Measurements from ENCODE around the gene BATF3. TPM values are rescaled to one million over a fixed set of nuclear protein-coding genes. Genes with fewer than 3 reads are reported as not detected.

Gene BATF3
- total RNA-seq, 1 donor from 2014 or later: 2.0 TPM

DNA sequence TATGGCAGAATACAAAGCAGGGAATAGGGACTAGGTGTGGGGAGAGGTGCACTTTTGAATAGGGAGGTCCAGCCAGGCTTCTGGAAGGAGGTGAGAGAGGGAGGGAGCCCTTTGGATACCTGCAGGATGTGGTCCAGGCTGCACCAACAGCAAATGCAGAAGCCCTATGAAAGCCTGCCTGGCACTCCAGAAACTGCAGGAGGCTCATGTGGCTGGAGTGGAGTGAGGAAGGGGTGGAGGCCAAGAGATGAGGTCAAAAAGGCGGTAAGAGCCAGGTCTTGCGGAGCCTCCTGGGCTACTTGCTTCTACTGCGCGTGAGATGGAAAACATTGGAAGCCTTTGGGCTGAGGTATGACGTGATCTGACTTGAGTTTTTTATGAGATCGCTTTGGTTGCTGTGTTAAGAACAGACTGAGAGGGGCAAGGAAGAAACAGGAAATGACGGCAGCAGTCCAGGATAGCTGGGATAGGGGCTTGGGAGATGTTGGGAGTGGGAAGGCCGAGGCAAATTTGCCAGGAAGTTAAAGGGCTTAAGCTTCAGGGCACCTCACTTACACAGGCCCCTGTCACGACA, 4.4 kb upstream of the BATF3 start:
- DNase-seq (ENCODE audit: low read depth in 2 of 2): no peak

DNA sequence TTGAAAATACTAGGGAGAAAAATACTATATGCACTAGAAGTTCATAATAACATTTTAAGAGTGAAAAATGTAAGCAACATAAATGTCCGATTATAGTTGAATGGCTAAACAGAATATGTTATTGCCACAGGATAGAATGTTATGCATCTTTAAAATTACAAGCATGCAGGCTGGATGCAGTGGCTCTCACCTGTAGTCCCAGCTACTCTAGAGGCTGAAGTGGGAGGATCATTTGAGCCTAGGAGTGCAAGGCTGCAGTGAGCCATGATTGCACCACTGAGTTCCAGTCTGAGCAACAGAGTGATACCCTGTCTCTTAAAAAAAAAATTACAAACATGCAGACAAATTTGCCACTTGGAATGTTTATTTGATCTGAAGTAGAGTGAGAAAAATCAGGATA, 3.0 kb upstream of the BATF3 start:
- DNase-seq (ENCODE audit: low read depth in 2 of 2): no peak

DNA sequence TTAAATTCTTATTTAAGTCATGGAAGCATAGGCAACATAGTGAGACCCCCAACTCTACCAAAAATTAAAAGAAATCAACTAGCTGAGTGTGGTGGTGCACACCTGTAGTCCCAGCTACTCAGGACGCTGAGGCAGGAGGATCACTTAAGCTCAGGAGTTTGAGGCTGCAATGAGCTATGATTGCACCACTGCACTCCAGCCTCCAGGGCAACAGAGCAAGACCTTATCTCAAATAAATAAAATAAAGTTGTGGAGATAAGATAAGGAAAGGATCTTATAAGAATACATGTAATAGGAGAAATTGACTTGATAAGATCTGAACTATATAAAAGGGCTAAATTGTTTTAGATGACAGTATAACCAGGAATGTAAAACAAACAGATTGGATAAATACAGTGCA, 2.3 kb upstream of the BATF3 start:
- no peak for DNase-seq (ENCODE audit: low read depth in 2 of 2)

DNA sequence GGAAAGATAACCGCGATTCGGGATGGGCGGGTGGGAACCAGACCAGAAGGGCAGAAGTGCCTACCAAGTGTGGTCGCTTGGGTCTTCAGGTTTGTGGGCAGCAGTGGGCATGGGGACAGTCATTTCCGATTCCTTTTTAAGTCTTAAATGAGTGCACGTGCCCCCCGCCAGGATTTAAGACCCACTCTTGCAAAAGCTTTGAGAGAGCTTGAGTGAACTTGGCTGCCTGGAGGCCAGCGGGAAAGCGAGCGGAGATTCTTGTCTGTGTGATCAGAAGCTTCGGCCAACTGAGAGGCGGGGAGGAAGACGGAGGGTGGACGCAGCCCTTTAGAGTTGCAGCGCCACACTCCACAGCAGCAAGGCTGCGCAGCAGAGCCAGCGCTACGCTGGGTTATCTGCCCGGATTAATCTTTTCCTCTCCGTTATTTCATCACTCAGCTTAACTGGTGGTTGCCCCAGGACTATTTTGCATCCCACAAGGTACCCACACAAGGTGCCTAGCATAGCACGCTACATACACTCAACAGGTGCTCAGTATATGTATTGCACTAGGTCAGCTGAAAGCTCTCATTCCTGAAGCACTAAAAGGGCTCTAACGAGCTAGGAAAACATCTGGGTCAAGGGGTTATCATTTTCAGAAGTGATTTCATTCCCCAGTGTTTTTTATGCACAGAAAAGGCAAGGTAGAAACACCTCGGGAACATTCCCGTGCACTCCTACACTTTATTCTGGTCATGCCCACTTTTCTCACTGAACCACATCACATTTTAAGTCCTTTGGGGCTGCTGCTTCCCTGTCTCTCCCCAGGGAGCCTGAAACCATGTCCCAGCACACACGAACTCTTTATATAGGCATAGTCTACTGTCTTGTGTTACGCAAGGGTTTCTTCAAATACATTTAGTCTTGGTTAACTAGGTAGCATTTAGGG, 1.5 kb upstream of the BATF3 start:
- peak; percentile 33 to 69 for DNase-seq (ENCODE audit: low read depth in 2 of 2)

DNA sequence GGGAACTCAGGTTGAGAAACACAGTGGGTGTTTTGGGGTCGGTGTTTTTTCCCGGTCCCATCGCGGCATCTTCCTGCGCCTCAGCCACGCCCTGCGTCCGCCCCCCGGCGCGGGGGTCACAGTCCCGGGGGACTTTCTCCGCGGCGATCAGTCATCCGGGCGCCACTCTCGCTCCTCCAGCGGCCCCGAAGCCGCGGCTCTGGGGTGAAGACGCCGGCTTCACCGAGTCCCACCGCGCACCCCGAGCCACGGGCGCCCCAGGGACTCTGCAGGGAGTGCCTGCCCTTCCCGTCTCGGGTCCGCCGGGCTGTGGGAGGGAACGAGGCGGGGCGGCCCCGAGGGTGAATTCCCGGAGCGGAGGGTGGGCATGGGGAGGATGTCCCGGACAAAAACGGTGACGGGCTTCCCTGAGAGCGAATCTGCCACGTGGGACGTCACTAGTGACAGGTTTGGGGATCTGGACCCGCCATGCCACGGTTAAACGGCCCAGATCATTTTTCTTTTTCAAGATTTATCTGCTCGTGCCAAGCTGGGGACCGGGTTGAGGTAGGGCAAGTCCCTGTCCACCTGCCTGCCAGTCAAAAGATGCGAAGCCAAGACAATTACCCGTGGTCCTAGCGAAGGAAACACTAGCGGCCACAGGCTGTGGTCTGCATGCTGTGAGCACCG, 717 bp upstream of the BATF3 start:
- DNase-seq (ENCODE audit: low read depth in 2 of 2): peak; percentile 22 to 59

DNA sequence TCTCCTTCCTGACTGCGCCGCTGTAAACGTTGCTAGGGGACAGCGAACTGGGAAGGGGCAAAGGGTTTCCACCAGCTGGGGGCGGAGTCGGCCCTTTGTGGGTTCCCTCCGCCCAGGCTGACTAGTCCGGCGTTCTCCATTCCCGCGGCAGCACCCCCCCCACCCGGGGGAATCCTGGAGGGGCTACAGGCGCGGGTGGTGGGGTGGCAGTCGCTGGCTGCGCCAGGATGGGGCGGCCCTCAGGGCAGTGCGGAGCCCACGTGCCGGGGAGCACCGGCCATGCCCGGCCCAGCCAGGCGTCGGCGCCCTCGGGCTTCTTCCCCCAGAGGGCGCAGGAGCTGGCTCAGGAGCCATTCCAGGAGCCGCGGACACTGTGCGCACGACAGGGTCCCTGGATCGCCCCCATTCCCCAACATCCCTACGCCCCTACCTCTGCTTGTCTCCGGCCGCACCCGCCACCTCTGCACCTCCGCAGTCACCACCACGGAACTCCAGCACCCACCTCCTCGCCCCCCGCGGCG, 476 bp downstream of the BATF3 start:
- DNase-seq (ENCODE audit: low read depth in 2 of 2): peak; percentile 41 to 49

DNA sequence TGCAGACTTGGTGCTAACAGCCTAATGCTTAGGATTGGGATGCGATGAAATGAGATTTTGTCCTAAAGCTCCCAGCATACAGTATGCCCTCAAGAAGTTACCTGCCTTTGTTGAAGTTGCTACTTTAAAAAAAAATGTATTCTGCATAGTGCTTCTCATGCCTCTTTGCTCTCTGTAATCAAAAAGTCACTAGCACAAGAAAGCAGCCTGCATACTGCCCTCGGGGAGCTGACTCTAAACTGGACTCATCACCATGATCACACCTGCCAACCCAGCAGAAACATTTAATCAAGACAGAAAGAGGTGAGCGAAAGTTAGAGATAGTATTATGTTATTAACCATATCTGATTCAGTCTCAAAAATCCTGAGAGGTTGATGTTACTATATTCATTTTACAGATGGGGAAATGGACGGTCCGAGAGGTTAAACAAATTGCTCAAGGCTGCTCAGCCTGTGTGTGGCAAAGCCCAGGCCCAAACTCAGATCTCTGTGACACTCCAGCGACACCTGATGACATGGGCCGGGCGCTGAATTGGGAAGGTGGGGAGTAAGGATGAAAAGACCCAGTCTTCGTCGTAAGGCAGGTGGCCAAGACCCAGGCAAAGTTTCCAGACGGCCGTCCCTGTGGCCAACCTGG, 1.1 kb downstream of the BATF3 start:
- no peak for DNase-seq (ENCODE audit: low read depth in 2 of 2)

DNA sequence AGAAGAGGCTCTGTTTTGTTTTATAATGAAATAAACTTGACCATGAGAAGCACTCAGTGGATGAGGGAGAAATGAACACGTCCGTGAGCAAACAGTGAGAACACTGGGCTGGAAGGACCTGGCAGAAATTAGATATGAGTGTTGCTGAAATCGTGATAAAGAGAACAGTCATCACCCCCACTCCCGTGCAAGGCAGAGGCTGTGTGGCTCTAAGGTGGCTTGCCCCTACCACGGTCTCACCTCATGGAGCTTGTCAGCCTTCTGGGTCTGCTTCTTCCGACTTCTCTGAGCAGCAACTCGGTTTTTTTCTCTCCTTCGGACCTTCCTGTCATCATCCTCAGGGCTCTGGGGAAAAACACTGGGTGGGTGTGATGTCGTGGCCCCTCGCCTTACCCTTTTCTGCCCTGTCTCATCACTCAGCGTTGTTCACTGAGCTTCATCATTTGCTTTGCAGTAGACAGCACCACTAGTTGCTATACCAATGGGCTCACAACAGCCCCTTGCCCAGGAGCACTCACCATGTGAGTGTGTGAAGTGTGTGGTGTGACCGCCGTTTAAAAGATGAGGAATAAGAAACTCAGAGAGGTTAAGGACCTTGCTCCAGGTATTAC, 2.8 kb downstream of the BATF3 start:
- DNase-seq (ENCODE audit: low read depth in 2 of 2): no peak

DNA sequence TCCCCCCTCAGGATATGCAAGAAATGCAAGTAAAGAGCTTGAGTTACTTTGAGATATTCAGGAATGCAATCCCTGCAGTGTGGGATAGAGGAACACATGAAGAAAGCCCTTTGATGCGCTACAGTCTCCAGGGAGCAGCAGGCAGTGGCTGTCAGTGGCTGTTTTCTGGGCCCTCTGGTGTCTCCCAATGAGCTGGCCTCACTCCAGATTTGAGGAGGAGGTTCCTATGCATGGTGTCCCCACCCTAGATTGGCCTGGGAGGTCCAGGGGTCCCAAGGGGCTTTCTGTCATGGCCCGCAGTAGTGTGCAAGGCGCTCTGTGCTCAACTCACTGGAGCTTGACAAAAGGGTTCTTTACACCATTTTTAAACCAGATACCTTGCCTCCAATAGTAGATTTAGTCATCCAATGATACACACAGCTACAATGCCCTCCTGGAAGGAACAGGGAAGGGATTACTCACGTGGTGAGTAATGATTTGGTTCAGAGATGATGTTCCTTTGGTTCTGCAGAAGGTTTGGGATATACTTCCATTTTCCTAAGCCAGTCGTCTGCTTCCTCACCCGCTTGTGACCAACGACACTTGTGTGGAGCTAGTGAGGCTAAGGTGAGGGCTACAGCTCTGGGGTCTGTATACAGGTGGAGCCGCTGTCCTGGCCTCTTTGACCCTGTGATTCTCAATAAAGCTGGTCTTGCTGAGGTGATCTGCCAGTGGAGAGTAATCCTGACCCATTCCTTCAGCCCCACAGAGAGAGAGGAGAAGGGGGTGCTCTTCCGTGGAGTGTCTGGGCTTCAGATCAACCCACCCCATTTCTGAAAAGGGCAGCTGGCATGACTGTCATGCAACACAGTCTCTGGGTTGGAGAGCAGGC, 6.6 kb downstream of the BATF3 start:
- no peak for DNase-seq (ENCODE audit: low read depth in 2 of 2)

DNA sequence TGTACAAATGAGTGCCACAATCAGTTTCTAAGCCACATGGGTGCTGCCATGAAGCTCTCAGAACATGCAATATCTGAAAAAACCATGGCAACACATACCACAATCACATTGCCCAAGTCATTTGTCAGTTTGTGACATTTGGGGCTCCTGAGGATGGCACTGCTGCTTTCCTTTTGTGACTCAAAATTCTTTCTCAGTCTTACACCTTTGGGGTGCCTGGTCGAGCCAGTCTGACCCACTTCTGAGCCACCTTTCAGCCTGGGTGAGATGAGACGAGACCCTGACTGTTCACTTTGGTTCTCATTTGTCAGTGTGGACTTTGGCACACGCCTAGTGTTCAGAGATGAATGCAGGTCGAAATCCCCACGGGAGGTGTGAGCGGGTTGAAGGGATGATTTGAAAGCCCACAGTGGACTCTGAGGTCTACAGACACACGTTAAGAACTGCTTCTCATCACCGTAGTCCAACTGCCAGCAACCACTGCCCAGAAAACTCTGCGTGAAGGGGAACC, 8.0 kb downstream of the BATF3 start:
- DNase-seq (ENCODE audit: low read depth in 2 of 2): no peak

DNA sequence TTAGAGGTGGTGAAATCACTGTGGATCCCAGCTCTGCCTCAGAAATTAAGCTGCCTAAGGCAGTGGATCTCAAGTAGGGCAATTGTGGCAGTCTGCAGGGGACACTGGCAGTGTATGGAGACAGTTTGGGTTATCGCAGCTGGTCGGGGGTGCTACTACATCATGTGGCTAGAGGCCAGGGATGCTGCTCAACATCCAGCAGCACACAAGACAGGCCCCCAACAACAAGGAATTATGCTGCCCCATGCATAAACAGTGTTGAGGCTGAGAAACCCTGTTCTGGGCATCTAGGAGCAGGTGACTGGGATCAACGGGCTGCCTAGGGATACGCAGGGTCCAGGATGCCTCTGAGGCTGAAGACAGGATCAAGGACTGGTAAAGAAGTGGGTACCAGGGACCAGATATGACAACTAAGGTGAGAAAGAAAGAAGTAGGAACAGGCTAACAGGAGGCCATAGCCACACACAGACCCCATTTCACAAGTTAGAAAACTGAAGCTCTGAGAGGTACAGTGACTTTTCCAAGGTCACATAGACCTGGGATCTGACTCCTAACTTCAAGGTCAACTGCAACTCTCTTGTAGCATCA, 8.7 kb downstream of the BATF3 start:
- DNase-seq (ENCODE audit: low read depth in 2 of 2): no peak

DNA sequence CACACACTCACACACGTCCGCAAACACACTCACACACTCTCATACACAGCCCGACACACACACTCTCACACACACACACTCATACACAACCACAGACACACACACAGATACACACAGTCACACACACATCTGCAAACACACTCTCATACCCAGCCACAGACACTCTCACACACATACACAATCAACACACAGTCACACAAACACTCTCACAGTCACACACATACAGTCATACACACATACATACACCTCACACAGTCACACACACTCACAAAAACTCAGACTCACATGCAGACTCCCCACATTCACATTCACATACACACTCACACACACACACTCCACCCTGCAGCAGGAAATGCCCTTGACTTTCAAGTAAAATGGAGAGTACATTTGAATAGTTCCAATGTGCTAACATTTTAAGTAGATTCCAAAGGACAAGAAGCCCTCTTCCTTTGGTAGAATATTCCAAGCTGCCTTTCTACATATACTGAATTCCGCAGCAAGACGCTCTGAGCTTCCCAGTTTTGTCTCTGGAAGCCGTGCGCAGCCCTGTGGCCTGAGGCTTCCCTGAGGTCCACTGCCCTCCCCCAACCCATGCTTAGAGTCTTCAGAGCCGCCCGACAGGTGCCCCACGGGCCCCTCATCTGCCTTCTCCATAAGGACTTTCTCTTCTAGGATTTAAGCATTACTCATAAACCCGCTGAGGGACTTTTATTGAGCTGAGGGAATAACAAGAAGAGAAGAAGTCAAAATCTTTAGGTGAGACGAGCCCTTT, 9.7 kb downstream of the BATF3 start:
- no peak for DNase-seq (ENCODE audit: low read depth in 2 of 2)

DNA sequence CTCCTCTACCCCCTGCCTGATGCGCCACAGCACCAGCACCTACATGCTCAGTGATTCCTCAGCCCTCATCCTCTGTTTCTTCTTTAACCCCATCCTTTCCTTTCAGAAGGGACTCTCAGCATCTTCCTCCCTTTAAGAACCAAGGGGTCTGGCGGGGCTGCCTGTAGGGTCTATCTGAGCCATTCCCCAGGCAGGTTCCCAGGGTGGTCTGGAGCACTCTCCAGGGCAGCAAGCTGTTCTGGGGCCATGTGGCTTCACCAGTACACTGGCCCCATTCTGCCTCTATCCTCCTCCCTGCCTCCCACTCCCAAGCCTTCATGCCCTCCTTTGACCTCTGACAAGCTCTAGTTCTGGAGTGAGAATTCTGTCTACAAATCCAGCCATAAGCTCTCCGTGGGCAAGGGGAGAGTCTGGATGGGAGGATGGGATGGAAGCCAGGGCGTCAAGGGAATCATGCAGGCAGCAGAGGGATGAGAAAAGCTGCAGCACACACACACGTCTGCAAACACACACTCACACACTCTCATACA, 10.4 kb downstream of the BATF3 start:
- no peak for DNase-seq (ENCODE audit: low read depth in 2 of 2)

DNA sequence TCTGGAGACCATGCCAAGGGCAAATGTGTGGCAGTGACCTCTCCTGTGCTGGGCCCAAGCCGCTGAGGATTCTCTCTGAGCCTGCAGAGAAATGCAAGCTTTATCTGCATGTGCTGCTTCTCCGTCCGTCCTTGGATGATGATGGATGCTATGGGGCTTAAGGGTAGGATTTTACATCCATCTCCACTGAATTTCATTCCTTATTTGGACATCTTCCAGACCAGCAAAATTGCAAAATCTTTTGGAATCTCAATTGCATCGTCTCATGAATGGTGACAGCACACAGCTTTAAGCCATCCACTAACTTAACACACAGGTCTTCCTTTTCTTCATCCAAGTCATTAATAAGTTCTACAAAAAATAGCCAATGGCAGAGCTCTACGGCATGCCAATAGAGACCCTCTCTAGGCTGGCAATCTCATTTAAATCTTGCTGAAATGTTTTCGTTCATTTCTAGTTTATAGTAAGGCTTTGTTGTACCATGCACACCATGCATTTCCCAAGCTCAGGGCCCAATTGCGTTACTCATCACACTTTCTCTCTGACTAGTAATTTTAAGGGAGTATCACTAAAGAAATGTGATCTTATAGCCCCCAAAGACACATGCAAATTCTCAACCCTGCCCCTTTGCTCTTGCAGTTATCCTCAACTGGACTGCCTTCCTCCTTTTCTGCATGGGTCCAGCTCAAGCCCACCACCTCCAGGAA, 11.1 kb downstream of the BATF3 start:
- DNase-seq (ENCODE audit: low read depth in 2 of 2): no peak

DNA sequence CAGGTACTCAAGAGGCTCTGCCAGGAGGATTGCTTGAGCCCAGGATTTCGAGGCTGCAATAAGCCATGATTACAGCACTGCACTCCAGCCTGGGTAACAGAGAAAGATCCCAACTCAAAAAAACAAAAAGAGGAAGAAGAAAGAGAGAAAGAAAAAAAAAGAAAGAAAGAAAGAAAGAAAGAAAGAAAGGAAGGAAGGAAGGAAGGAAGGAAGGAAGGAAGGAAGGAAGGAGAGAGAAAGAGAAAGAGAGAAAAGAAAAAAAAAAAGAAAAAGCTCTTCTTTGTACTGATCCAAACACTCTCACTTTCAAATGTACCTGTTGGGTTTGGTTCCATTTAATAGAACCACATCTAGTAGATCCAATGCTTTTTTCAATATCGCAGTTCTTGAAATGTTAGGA, 11.8 kb downstream of the BATF3 start:
- no peak for DNase-seq (ENCODE audit: low read depth in 2 of 2)

DNA sequence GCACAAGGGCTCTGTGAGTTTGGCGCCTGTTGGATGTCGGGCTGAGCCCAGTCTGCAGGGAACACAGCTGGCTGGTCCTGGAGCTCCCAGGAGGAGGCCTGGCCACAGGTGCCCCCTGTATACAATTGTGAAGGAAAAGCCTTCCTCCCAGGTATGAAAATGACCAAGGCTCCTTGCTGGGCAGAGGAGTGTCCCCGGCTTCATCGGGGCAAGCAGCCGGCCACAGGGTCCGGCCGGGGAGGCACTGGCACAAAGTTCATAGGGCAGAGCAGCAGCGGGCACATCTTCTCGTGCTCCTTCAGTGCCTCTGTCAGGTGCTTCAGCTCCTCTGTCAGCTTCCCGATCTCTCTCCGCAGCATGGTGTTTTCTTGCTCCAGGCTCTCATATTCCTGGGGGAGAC, 13.0 kb downstream of the BATF3 start:
- DNase-seq (ENCODE audit: low read depth in 2 of 2): no peak

DNA sequence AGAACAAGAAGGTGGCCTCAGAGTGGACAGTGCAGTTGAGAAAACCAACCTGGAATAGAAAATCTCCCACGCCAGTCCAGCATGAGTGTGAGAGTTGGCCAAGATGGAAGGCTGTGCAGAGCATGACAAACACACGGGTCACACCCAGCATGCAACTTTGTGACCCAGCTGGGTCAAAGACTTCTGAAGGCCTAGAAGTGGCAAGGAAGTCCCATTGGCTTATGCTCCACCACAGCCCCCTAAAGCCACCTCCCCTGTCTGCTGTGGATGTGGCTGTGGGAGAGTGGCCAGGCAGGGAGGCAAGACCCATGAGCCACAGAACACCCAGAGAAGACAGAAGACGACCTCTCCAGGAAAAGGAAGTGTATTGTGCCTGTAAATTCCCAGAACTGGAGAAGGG, 13.6 kb downstream of the BATF3 start:
- no peak for DNase-seq (ENCODE audit: low read depth in 2 of 2)

DNA sequence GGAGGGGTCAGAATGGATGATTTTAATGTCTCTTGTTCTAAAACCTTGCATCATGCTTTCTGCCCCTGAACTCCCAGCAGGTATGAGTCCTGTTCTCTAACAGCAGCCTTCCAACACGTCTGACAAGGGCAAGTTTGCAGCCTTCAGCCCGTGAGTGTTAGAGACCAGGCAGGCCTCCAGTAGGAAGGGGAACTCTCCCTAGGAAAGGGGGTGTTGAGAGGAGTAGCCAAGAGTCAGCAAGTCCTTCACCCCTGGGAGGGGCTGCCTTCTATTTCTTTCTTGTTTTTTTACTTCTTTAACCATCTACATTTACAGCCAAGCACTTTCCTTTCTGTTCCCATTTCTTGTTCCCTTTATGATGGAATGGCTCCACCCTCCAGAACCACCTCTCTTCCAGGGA, 14.2 kb downstream of the BATF3 start:
- no peak for DNase-seq (ENCODE audit: low read depth in 2 of 2)
